Mucosa of descending colon (tissue), 3 donors: Measurements from ENCODE around the gene PLA1A. TPM values are rescaled to one million over a fixed set of nuclear protein-coding genes. Genes with fewer than 3 reads are reported as not detected.

Source experiments
- ATAC-seq: fragments of 200-7000 bp; cut with Tn5 transposase; one replicate; pipeline ENCODE4 v1.9.1; 2020; ENCODE audit warnings: mild to moderate bottlenecking, moderate library complexity
- DNase-seq, 3 donors: peaks; one replicate each; pipeline ENCODE4 v3.0.0-alpha.2; 2020
- H3K36me3 ChIP-seq: fragments of 200-600 bp; one replicate; pipeline ENCODE4 v1.8.0; 2021; ENCODE audit warnings: low read depth, mild to moderate bottlenecking
- H3K4me1 ChIP-seq: fragments of 200-600 bp; one replicate; pipeline ENCODE4 v1.8.0; 2021; ENCODE audit warnings: low read depth, mild to moderate bottlenecking
- H3K4me3 ChIP-seq: fragments of 200-600 bp; one replicate; pipeline ENCODE4 v1.8.0; 2021; ENCODE audit warnings: mild to moderate bottlenecking
- H3K9me3 ChIP-seq: fragments of 200-600 bp; one replicate; pipeline ENCODE4 v1.8.0; 2021; ENCODE audit warnings: mild to moderate bottlenecking
- intact Hi-C, 2 donors: fragments of 100-400 bp; cut with DNase I in 1 of 2; cut with micrococcal nuclease in 1 of 2; formaldehyde crosslinking; loops; one replicate each; pipeline versions ENCODE4 v1.11.0 to v1.11.1; 2022; cut with DNase I, micrococcal nuclease
- total RNA-seq, 3 donors: library from RNA; stranded (reverse); fragmentation: NEBNext Ultra II Directional in 2 of 3; extraction: Animal tissue kit (Norgen Biotek cat#: 25700) in 2 of 3; gene quantifications; one replicate each; pipeline versions ENCODE4 v1.2.1 to v1.2.4, GENCODE V29; 2021 to 2023
- TF ChIP-seq, protein P1 (sequence below): fragments of 200-600 bp; IDR thresholded peaks from one replicate; pipeline ENCODE4 v1.8.0; 2022; ENCODE audit warnings: antibody characterized with exemption, mild to moderate bottlenecking
- donor health status: DM: no; HTN: no; CAD: no; lungs with moderate emphysema.
- donor health status: DM: no; HTN: no; CAD: no.
- donor health status: DM: no; HTN: yes; CAD: no.

Gene PLA1A
- total RNA-seq, 3 donors from 2014 or later, result 0.58 to 2.1 (median 1.5) TPM

DNA sequence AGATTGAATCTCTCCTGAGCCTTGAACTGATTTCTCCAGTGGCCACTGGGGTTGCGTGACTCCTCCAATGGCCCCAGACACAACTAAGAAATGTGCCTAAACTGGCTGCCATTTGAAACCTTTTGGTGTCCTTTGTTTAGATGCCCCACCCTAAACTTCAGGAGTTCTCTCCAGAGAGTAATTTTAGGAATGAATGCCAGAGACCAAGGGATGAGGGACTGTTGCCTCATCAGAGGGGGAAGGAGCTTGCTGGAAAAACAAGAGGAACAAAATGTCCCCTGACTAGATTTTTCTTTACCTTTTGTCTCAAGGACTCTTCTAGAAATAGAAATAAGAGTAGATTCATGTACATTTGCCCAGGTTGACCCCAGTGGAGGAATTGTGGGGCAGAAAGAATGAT lies 26.5 kb upstream of the PLA1A start:
- DNase-seq, result no peak
- no peaks in the 10 kb centered on the region for H3K36me3 ChIP-seq
- H3K4me3 ChIP-seq, result no peak overlapping the region
- H3K4me1 ChIP-seq, result no peaks in the 10 kb centered on the region
- no peak for ATAC-seq
- no peaks in the 10 kb centered on the region for H3K9me3 ChIP-seq
- intact Hi-C loops, result no loop called here
- TF ChIP-seq, protein P1, sequence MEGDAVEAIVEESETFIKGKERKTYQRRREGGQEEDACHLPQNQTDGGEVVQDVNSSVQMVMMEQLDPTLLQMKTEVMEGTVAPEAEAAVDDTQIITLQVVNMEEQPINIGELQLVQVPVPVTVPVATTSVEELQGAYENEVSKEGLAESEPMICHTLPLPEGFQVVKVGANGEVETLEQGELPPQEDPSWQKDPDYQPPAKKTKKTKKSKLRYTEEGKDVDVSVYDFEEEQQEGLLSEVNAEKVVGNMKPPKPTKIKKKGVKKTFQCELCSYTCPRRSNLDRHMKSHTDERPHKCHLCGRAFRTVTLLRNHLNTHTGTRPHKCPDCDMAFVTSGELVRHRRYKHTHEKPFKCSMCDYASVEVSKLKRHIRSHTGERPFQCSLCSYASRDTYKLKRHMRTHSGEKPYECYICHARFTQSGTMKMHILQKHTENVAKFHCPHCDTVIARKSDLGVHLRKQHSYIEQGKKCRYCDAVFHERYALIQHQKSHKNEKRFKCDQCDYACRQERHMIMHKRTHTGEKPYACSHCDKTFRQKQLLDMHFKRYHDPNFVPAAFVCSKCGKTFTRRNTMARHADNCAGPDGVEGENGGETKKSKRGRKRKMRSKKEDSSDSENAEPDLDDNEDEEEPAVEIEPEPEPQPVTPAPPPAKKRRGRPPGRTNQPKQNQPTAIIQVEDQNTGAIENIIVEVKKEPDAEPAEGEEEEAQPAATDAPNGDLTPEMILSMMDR, result no peak

DNA sequence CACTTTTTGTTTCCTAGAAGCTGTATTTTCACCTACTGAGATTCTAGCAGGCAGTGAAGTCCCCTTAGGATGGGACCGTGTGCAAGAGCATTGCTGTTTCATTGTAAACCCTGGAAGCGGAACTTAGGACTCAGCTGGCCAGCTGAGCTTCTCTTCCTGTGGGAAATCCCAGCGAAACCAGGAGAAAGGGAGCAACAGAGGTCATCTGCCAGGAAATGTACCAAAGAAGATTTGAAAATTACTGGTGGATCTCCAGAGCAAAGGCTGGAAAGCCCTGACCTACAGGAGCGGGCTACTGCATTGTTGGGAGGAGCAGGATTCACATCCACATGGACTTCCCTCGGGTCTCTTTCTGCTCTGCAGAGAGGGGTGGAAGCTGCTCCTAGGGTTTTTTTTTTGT lies 26.0 kb upstream of the PLA1A start:
- intact Hi-C loops, result no loop called here
- ATAC-seq, result no peak

DNA sequence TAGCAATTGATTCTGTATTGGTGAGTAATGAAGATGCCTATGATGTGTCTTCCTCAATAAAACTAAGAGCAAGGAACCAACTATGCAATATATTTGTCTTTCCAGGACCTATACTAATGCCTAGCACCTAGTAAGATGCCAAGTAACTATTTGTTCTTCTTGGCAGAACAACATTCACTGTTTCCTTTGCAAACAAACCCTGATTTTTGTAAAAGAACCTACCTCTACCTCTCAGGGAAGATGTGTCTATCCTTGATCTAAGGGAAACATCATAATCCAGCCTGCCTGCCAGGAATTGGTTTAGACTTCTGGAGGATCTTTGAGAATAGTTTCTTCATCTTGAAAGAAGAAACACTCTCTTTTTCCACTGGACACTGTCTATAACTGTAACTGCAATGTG lies 22.2 kb upstream of the PLA1A start:
- H3K4me1 ChIP-seq, result no peaks in the 10 kb centered on the region
- no peaks in the 10 kb centered on the region for H3K9me3 ChIP-seq
- H3K4me3 ChIP-seq, result no peak overlapping the region
- no peak for DNase-seq
- H3K36me3 ChIP-seq, result no peaks in the 10 kb centered on the region
- intact Hi-C loops, result no loop called here
- TF ChIP-seq, protein P1, result no peak
- ATAC-seq, result no peak

More for the DNA sequence above, 26.0 kb upstream of the PLA1A start:
- H3K9me3 ChIP-seq, result no peaks in the 10 kb centered on the region
- no peak for DNase-seq
- TF ChIP-seq, protein P1, result no peak
- H3K36me3 ChIP-seq, result no peaks in the 10 kb centered on the region
- no peak overlapping the region for H3K4me3 ChIP-seq
- no peaks in the 10 kb centered on the region for H3K4me1 ChIP-seq

DNA sequence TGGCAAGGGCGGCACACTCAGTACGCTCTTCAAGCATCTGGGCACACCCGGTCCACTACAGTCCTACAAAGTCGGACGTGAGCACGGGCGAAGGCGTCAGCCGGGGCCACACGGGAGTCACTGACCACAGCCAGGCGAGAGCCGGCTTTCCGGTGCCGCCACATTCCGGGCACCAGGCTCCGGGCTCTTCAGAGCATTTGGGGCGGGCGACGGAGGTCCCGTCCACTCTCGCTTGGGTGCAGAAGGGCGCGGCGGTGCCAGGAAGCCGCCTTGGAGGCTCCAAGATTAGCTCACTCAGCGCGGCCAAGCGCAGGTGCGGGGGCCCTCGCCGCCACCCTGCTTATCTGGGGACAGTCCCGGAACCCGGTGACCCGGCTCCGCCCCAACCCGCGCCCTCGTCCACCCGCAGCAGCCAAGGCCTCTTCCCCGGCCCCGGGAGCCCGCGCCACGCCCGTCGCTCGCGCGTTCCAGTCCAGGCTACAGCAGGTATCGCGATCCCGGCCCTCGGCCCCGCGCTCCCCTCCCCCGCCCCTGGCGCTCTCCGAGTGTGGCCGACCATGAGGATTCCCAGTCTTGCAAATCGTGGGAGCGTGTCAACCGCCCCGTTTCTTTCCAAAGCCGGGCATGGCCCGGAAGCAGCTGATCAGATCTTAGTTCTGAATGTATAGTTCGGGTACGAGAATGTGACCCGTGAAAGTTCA lies 18.2 kb upstream of the PLA1A start, which contains the start of gene ADPRH:
TSS of gene ADPRH (plus strand) at position 127 of the 701 bp plus-strand sequence. CDS start 2,678 bp downstream, outside the sequence.
- no peaks in the 10 kb centered on the region for H3K4me1 ChIP-seq
- H3K36me3 ChIP-seq, result no peaks in the 10 kb centered on the region
- intact Hi-C loops, result no loop called here
- DNase-seq (peak; percentile 81 to 90 (median 89)), ATAC-seq (peak; percentile 94)
- H3K9me3 ChIP-seq, result no peaks in the 10 kb centered on the region
- TF ChIP-seq, protein P1, result no peak
- peak within 1 kb of the TSS; percentile 23 for H3K4me3 ChIP-seq

DNA sequence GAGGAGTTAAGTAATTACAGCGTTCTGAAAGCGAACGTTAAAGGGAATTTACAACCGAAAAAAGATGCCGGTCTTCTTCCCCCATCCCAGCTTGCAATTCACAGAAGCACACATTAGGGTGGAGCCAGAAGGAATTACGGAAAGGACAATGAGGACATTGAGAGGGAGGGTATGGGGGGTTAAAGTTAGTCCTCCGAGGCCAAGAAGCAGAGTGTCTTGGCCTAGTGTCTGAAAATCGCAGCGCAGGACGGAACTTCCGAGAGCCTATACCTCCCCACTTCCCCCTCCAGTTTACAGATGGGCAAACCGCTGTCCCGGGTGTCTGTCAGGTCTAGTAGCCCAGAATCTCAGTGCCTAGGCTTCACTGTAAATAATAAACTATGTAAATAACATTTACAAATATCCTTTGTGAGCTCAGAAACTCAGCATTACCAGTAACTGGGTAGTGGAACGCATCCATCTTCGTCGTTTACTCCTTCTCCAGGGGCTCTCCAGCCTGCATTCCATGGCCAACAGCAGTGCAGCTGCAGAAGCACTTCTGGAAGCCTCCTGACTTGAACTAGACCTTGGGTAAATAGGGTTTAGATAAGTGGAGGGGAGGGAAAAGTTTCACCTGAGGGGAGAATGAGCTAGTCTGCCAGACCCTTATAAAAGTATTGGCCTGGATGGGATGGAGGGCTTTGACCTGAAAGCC lies 17.5 kb upstream of the PLA1A start:
- intact Hi-C loops, result no loop called here
- TF ChIP-seq, protein P1, result no peak
- H3K4me3 ChIP-seq, result peak overlapping the region; percentile 23
- DNase-seq, result peak; percentile 37 to 59 (median 39)
- H3K9me3 ChIP-seq, result no peaks in the 10 kb centered on the region
- no peaks in the 10 kb centered on the region for H3K4me1 ChIP-seq
- ATAC-seq, result peak; percentile 59
- no peaks in the 10 kb centered on the region for H3K36me3 ChIP-seq
